ENCODE data around the gene COPB1. TPM values are rescaled to one million over a fixed set of nuclear protein-coding genes. Genes with fewer than 3 reads are reported as not detected.

COPB1 gene
- total RNA-seq, 3 donors from 2014 or later, result 95.2 to 139 (median 115) TPM

DNA sequence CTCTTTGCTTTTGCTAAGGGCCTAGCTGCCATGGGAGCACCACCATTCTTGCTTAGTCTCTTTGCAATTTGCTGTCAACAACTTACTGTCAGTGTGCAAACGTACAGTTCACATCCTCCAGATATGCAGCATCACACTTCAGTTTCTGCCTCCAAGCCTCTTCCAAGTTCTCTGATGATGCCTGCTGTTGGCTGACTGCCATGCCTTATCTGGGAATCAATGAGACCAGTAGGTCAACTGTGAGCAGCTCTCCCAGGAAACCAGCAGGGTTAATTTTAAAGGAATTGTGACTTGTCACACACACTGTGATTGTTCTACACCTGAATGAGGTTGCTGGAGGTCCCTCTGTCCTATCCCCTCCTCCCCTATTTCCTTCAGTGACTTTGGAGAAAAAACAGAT lies 56.0 kb downstream of the COPB1 start:
- intact Hi-C loops (cut with DNase I; ENCODE audit: low total_unique reads), result loop anchor here (10.0 kb wide), 1 partner anchor 139 kb away; no protein-coding TSS in a partner anchor
- no peaks in the 10 kb centered on the region for H3K4me1 ChIP-seq
- no peak for DNase-seq (ENCODE audit: low spot score in 2 of 2)
- no peak overlapping the region for H3K4me3 ChIP-seq
- no peak overlapping the region for H3K27ac ChIP-seq
- no peaks in the 10 kb centered on the region for H3K9me3 ChIP-seq
- TF ChIP-seq, protein P1, sequence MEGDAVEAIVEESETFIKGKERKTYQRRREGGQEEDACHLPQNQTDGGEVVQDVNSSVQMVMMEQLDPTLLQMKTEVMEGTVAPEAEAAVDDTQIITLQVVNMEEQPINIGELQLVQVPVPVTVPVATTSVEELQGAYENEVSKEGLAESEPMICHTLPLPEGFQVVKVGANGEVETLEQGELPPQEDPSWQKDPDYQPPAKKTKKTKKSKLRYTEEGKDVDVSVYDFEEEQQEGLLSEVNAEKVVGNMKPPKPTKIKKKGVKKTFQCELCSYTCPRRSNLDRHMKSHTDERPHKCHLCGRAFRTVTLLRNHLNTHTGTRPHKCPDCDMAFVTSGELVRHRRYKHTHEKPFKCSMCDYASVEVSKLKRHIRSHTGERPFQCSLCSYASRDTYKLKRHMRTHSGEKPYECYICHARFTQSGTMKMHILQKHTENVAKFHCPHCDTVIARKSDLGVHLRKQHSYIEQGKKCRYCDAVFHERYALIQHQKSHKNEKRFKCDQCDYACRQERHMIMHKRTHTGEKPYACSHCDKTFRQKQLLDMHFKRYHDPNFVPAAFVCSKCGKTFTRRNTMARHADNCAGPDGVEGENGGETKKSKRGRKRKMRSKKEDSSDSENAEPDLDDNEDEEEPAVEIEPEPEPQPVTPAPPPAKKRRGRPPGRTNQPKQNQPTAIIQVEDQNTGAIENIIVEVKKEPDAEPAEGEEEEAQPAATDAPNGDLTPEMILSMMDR (IDR thresholded peaks at IDR 0.05), result no peak
- TF ChIP-seq POLR2AphosphoS5 (IDR thresholded peaks at IDR 0.05) (no peak), POLR2A (IDR thresholded peaks at IDR 0.05) (no peak)
- H3K36me3 ChIP-seq, result no peaks in the 10 kb centered on the region
- H3K27me3 ChIP-seq, result no peaks in the 10 kb centered on the region

DNA sequence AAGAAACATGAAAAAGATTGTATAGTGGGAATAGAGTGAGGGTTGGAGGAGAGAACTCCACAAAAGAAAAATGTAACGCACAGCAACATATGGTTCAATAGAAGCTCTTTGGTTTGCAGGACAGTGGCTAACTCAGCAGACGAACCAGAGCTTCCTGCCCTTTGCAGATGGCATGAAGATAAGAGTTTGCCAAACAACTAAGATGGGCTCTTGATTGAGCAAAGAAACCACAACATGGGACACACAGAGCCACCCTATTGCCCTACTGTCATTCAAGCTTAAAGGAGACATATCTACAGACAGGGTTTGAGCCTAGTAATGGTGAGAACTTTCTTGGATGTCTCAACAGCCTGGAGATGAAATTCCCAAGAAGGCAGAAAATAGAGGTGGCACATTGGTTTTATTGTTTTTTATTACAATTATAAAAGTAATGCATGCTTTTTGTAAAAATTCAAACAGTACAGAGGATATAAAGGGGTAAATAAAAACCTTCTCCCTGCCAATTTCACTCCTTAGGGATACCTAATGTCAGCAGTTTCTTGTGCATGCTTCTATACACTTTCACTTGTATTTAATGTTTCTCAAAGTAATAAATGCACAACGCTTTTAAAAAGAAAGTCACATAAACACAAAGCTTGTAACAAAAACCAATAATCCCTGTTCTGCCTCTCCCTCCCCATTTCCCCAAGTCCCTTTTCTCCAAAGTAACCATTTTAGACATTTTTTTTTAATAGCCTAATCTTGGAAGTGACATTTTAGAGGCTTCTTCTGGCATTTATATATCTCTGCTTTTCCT lies 63.7 kb downstream of the COPB1 start:
- Histone ChIP-seq H3K27me3 (no peaks in the 10 kb centered on the region), H3K4me1 (no peaks in the 10 kb centered on the region), H3K4me3 (no peak overlapping the region), H3K36me3 (no peaks in the 10 kb centered on the region), H3K27ac (no peak overlapping the region), H3K9me3 (no peaks in the 10 kb centered on the region)
- TF ChIP-seq POLR2AphosphoS5 (IDR thresholded peaks at IDR 0.05), result no peak
- TF ChIP-seq, protein P1 (IDR thresholded peaks at IDR 0.05), result no peak
- no peak for TF ChIP-seq POLR2A (IDR thresholded peaks at IDR 0.05)
- intact Hi-C loops (cut with DNase I; ENCODE audit: low total_unique reads), result no loop called here
- no peak for DNase-seq (ENCODE audit: low spot score in 2 of 2)

DNA sequence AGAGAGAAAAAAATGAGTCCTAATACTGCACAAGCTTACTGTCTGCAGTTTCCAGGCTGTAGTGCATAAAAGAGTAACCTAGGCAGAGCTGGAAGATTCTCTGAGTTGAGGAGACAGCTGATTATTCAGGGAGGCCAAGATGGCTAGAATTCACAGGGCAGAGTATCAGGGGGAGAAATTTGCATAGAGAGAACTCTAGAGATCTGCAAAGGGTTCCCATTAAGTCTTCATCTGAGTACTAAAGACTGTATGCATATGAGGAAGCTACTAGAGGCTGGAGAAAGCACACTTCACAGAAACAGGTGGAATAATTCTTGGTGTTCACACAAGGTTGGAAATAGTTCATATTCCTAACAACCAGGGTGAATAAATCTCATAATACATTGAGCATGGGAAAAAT lies 74.0 kb downstream of the COPB1 start:
- no peaks in the 10 kb centered on the region for H3K36me3 ChIP-seq
- H3K4me3 ChIP-seq, result no peak overlapping the region
- H3K4me1 ChIP-seq, result no peaks in the 10 kb centered on the region
- H3K27ac ChIP-seq, result no peak overlapping the region
- no peak for TF ChIP-seq POLR2A (IDR thresholded peaks at IDR 0.05)
- H3K9me3 ChIP-seq, result no peaks in the 10 kb centered on the region
- DNase-seq (ENCODE audit: low spot score in 2 of 2), result no peak
- intact Hi-C loops (cut with DNase I; ENCODE audit: low total_unique reads), result no loop called here
- no peaks in the 10 kb centered on the region for H3K27me3 ChIP-seq

DNA sequence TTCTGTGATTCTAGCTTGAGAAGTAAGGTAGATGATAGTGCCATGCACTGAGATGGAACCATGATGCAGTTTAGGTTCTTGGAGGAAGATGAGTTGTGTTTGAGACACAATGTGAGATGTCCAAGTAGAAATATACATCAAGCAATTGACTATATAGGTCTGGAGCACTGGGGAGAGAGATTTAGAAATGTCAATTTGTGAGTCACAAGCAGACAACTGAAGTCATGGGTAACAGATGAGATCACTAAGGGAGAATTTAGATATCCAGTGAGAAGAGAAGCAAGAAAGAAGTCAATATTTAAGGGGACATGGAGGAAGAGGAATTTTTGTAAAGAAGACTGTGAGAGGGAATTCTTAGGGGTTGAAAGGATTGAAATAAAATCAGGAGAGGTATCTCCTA lies 75.5 kb downstream of the COPB1 start:
- Histone ChIP-seq H3K36me3 (no peaks in the 10 kb centered on the region), H3K9me3 (no peaks in the 10 kb centered on the region), H3K4me1 (no peaks in the 10 kb centered on the region), H3K27me3 (no peaks in the 10 kb centered on the region), H3K4me3 (no peak overlapping the region), H3K27ac (no peak overlapping the region)
- DNase-seq (ENCODE audit: low spot score in 2 of 2), result no peak
- intact Hi-C loops (cut with DNase I; ENCODE audit: low total_unique reads), result no loop called here
- no peak for TF ChIP-seq POLR2A (IDR thresholded peaks at IDR 0.05)
- TF ChIP-seq POLR2AphosphoS5 (IDR thresholded peaks at IDR 0.05), result no peak
- TF ChIP-seq, protein P1 (IDR thresholded peaks at IDR 0.05), result no peak

DNA sequence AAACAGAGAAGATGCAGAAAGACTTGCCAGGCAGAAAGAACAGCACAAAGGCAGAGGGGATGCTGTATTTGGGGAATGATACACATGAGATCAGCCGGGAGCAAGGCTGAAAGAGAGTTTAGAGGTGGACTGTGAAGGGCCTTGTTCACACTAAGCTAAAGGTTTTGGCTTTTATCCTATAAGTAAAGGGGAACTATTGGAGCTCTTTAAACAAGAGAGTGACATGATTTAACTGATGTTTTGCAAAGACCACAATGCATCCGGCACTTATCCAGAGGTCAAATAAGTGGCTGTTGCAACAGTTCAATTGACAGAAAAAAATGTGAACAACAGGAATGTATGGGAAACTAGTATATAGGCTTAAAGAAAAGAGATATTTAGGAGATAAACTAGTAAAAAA lies 76.0 kb downstream of the COPB1 start:
- Histone ChIP-seq H3K4me3 (no peak overlapping the region), H3K36me3 (no peaks in the 10 kb centered on the region), H3K9me3 (no peaks in the 10 kb centered on the region), H3K4me1 (no peaks in the 10 kb centered on the region), H3K27ac (no peak overlapping the region), H3K27me3 (no peaks in the 10 kb centered on the region)
- DNase-seq (ENCODE audit: low spot score in 2 of 2), result no peak
- intact Hi-C loops (cut with DNase I; ENCODE audit: low total_unique reads), result no loop called here
- no peak for TF ChIP-seq POLR2AphosphoS5 (IDR thresholded peaks at IDR 0.05)
- TF ChIP-seq POLR2A (IDR thresholded peaks at IDR 0.05), result no peak
- TF ChIP-seq, protein P1 (IDR thresholded peaks at IDR 0.05), result no peak
